HCT116 (cell line): ENCODE data around the gene DSG1.

Experiments used
- CBX3 ChIP-seq: IDR thresholded peaks from 2 replicates; pipeline ENCODE4 v1.6.1; 2012; ENCODE audit warnings: low read depth
- CTCF ChIP-seq, 3 experiments: fragments of 200-600 bp in 1 of 3; sonication (generic) in 1 of 3; IDR thresholded peaks in 2 of 3; conservative IDR thresholded peaks in 1 of 3; 2 replicates each; pipeline ENCODE4 v1.5.1; 2012 to 2017; ENCODE audit warnings: low read depth in 2 of 3, low read length in 2 of 3, antibody characterized with exemption in 1 of 3, borderline replicate concordance in 1 of 3, control low read depth in 1 of 3, mild to moderate bottlenecking in 1 of 3, mixed read lengths in 1 of 3, mixed run types in 1 of 3, moderate library complexity in 1 of 3; ENCODE audit not compliant: insufficient read depth in 1 of 3
- EZH2 ChIP-seq: fragments of 200-600 bp; sonication (generic); IDR thresholded peaks from 2 replicates; pipeline ENCODE4 v1.6.1; 2017; ENCODE audit warnings: antibody characterized with exemption, mixed run types
- MAX ChIP-seq: IDR thresholded peaks from 2 replicates; pipeline ENCODE4 v1.6.1; 2012
- POLR2A ChIP-seq: IDR thresholded peaks from 2 replicates; pipeline ENCODE4 v1.7.0; 2011; ENCODE audit warnings: borderline replicate concordance; ENCODE audit not compliant: insufficient read depth, insufficient read length; ENCODE audit errors: extremely low read depth
- POLR2AphosphoS5 ChIP-seq: IDR thresholded peaks from 2 replicates; pipeline ENCODE4 v1.6.1; 2011; ENCODE audit warnings: mild to moderate bottlenecking, low read depth, low read length, moderate library complexity
- RAD21 ChIP-seq: IDR thresholded peaks from 2 replicates; pipeline ENCODE4 v1.6.1; 2012; ENCODE audit warnings: low read depth, mild to moderate bottlenecking
- REST ChIP-seq: IDR thresholded peaks from 2 replicates; pipeline ENCODE4 v1.6.1; 2012; ENCODE audit warnings: low read depth
- SIN3A ChIP-seq: IDR thresholded peaks from 2 replicates; pipeline ENCODE4 v1.6.1; 2012; ENCODE audit warnings: low read depth
- SP1 ChIP-seq: IDR thresholded peaks from 2 replicates; pipeline ENCODE4 v1.6.1; 2012; ENCODE audit warnings: low read depth
- YY1 ChIP-seq: IDR thresholded peaks from 2 replicates; pipeline ENCODE4 v1.6.1; 2011; ENCODE audit warnings: low read length, low read depth, moderate library complexity, mild to moderate bottlenecking; ENCODE audit not compliant: insufficient replicate concordance; ENCODE audit errors: extremely low read depth

- no peak for TF ChIP-seq CTCF (IDR thresholded peaks at IDR 0.05 in 2 of 3, conservative IDR thresholded peaks at IDR 0.05 in 1 of 3; ENCODE audit: borderline replicate concordance in 1 of 3, insufficient read depth in 1 of 3, low read depth in 2 of 3, low read length in 2 of 3)
- TF ChIP-seq POLR2AphosphoS5: no peak
- no peak for TF ChIP-seq POLR2A
- no peak for TF ChIP-seq REST
- TF ChIP-seq SIN3A: no peak
- no peak for TF ChIP-seq EZH2
- no peak for TF ChIP-seq RAD21
- no peak for TF ChIP-seq MAX
- no peak for TF ChIP-seq YY1
- TF ChIP-seq SP1: no peak
- no peak for TF ChIP-seq CBX3
Measured at GRCh38 chr18:31376477-31376876, 58.5 kb downstream of the DSG1 start, which contains the start of gene DSG4.
